ENCODE data around the gene SLC43A3. TPM values are rescaled to one million over a fixed set of nuclear protein-coding genes. Genes with fewer than 3 reads are reported as not detected.
"Not testable (repeated sequence)": the region's sequence is repeated elsewhere in the genome, so short reads cannot be mapped to it uniquely, and the experiment has no call there.

Gene SLC43A3
- total and polyA plus RNA-seq, 2 experiments from 2014 or later = 23.2 to 33.3 TPM

DNA sequence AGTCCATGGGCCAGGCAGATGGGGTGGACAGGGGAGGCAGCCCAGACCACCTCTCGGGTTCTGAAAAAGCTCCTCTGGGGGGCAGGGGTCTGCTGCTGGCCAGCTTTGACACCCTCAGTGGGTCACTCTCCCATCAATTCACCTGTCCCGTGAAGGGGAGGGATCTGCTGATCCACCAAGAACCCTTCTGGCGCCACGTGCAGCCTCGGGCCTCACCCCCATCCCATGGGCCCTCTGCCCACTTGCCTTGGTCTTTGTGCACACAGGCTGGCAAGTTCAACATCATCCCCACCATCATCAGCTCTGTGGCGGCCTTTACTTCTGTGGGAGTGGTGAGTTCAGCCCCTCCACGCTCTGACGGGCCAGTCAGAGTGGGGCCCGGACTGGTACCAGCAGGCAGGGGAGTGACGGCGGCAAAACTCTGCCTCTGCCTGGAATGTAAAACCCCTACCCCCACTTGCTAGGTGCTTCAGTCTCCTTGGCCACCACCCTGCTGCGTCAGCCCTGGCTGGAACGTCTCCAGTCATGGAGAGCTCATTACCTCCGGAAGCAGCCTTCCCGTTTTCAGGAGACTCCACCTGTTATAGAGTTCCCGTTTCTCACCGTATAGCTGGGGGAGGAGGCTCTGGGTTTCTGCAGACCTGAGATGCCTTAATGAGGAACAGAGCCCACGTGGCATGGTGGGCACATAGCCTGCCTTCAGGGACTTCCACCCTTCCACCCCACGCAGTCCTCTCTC, 58.6 kb downstream of the SLC43A3 start:
- H3K79me2 ChIP-seq (ENCODE audit: insufficient read depth) = no peaks in the 10 kb centered on the region
- H3K27me3 ChIP-seq (replicated peaks; ENCODE audit: insufficient read depth) = no peaks in the 10 kb centered on the region
- H3F3A ChIP-seq (ENCODE audit: insufficient read depth) = no peaks in the 10 kb centered on the region
- no peaks in the 10 kb centered on the region for H3K9me2 ChIP-seq (ENCODE audit: insufficient read depth)
- peaks cover 7% of the 10 kb centered on the region; the same call in 1 of the 2 replicates for H3K4me1 ChIP-seq (ENCODE audit: insufficient read depth)
- no peaks in the 10 kb centered on the region for H4K20me1 ChIP-seq (ENCODE audit: insufficient read depth)
- in situ Hi-C loops (cut with MboI) = no loop called here
- H2AFZ ChIP-seq = no peak overlapping the region
- TF ChIP-seq EZH2phosphoT487 (IDR thresholded peaks at IDR 0.05; ENCODE audit: insufficient read depth, low read depth) (no peak), EZH2 (IDR thresholded peaks at IDR 0.05; ENCODE audit: insufficient read depth, poor library complexity, severe bottlenecking) (no peak)
- DNase-seq = no peak
- no peaks in the 10 kb centered on the region for H3K9me3 ChIP-seq (ENCODE audit: low read depth)
- H3K9ac ChIP-seq = no peak overlapping the region
- no peaks in the 10 kb centered on the region for H3K36me3 ChIP-seq (ENCODE audit: low read depth)
- no peak overlapping the region for H3K4me2 ChIP-seq (ENCODE audit: unreplicated experiment)
- no peak overlapping the region for H3K4me3 ChIP-seq
- no peak overlapping the region for H3K27ac ChIP-seq
- WGBS, 2 experiments (ENCODE audit: low coverage in 1 of 2, low lambda C conversion rate in 2 of 2, missing lambda C conversion rate in 2 of 2) = 64 to 70% methylated on average over 19 of the region's 19 CpGs

DNA sequence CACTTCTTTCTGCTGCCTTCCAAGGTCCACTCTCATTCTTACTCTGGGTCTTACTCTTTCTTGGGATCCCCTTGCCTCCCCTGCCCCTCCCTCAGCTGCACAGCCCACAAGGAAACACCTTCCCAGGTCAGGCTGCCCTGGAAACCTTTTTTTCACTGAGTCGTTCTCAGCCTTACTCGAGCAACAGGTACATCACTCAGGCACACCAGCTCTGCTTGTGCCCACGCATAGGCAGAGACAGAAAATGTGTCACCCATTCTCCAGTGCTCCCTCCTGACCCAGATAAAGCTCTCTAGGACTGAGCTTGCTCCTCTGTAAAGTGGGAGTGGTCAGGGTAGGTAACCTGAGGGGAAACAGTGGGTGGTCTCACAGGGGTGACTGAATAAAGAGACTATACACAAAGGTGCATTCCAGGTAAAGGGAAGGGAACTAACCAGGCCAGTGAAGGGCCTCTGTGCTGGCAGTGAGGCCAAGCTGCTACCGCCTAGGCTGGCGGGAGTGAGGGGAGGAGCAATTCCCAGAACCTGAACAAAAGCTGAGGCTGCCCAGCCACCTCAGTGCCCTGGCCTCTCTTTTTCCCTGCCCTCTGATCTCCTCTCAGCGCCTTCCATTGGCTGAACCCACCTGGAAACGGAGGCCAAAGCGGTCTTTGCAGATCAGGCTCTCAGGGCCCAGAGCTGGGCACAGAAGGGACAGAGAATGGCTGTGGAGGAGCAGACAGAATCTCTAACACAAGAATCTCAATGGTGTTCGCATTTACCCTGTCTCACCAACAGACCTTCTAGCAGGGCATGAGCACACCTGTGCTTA, 61.9 kb downstream of the SLC43A3 start:
- Histone ChIP-seq H3K27ac (no peak overlapping the region), H3K27me3 (replicated peaks; ENCODE audit: insufficient read depth) (no peaks in the 10 kb centered on the region), H3K4me3 (no peak overlapping the region), H4K20me1 (ENCODE audit: insufficient read depth) (no peaks in the 10 kb centered on the region), H3K79me2 (ENCODE audit: insufficient read depth) (no peaks in the 10 kb centered on the region), H3K4me2 (ENCODE audit: unreplicated experiment) (no peak overlapping the region), H3K4me1 (ENCODE audit: insufficient read depth) (peaks cover 6% of the 10 kb centered on the region; the same call in 1 of the 2 replicates), H3K36me3 (ENCODE audit: low read depth) (no peaks in the 10 kb centered on the region), H3F3A (ENCODE audit: insufficient read depth) (no peaks in the 10 kb centered on the region), H3K9me2 (ENCODE audit: insufficient read depth) (no peaks in the 10 kb centered on the region), H3K9ac (no peak overlapping the region), H2AFZ (no peak overlapping the region), H3K9me3 (ENCODE audit: low read depth) (no peaks in the 10 kb centered on the region)
- TF ChIP-seq EZH2 (IDR thresholded peaks at IDR 0.05; ENCODE audit: insufficient read depth, poor library complexity, severe bottlenecking) (no peak), EZH2phosphoT487 (IDR thresholded peaks at IDR 0.05; ENCODE audit: insufficient read depth, low read depth) (no peak)
- DNase-seq = no peak
- in situ Hi-C loops (cut with MboI) = no loop called here
- WGBS, 2 experiments (ENCODE audit: low coverage in 1 of 2, low lambda C conversion rate in 2 of 2, missing lambda C conversion rate in 2 of 2) = 77 to 80% methylated on average over 9 of the region's 9 CpGs

DNA sequence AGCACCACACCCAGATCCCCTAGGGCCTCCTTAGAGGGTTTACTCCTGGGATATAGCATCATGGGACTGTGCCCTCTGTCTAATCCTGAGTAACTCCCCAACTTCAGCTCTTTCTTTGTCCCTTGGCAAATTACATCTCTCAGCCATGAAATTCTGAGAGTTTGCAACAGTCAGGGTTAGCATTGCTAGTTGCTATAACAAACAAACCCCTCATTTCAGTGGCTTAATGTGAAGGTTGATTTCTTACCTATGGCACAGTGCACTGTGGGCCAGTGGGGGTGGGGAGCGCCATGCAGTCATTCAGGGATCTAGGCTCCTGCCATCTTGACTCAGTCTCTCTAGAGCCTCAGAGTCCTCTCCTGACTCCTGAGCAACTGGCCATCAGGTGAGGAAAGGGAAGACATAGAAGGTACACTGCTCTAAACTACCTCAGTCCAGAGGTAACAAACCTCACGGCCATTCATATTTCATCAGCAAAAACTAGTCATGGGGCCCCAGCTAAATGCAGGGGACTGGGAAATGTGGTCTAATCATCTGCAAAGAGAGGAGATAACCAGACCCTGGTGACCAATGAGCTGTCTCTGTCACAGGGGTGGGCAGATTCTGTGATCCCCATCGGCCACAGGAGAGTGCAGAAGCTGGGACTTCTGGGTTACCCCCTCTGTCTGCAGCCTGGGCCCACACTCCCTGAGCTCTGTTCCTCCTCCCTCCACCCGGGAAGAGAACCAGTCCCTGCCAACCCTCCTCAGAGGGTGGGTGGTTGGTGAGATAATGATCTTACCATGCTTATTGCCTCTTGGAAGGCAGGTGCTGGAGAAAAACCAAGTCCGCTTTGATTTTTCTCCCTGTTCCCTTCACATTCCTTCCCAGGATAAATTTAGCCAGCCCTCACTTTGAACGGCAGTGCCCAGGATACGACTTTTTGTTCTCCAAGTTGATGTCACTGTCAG, 63.5 kb downstream of the SLC43A3 start:
- H3F3A ChIP-seq (ENCODE audit: insufficient read depth) = peaks cover 2% of the 10 kb centered on the region
- no peak overlapping the region for H3K4me3 ChIP-seq
- no peaks in the 10 kb centered on the region for H3K79me2 ChIP-seq (ENCODE audit: insufficient read depth)
- H3K9me3 ChIP-seq (ENCODE audit: low read depth) = no peaks in the 10 kb centered on the region
- no peaks in the 10 kb centered on the region for H3K9me2 ChIP-seq (ENCODE audit: insufficient read depth)
- no peak overlapping the region for H2AFZ ChIP-seq
- H3K4me1 ChIP-seq (ENCODE audit: insufficient read depth) = no peaks in the 10 kb centered on the region
- no peak overlapping the region for H3K27ac ChIP-seq
- no peak for DNase-seq
- H3K4me2 ChIP-seq (ENCODE audit: unreplicated experiment) = no peak overlapping the region
- no peaks in the 10 kb centered on the region for H4K20me1 ChIP-seq (ENCODE audit: insufficient read depth)
- no peaks in the 10 kb centered on the region for H3K36me3 ChIP-seq (ENCODE audit: low read depth)
- 41 to 42% methylated on average over 7 of the region's 7 CpGs for WGBS, 2 experiments (ENCODE audit: low coverage in 1 of 2, low lambda C conversion rate in 2 of 2, missing lambda C conversion rate in 2 of 2)
- in situ Hi-C loops (cut with MboI) = no loop called here
- no peak overlapping the region for H3K9ac ChIP-seq
- no peak for TF ChIP-seq EZH2 (IDR thresholded peaks at IDR 0.05; ENCODE audit: insufficient read depth, poor library complexity, severe bottlenecking)
- TF ChIP-seq EZH2phosphoT487 (IDR thresholded peaks at IDR 0.05; ENCODE audit: insufficient read depth, low read depth) = no peak
- no peaks in the 10 kb centered on the region for H3K27me3 ChIP-seq (replicated peaks; ENCODE audit: insufficient read depth)

DNA sequence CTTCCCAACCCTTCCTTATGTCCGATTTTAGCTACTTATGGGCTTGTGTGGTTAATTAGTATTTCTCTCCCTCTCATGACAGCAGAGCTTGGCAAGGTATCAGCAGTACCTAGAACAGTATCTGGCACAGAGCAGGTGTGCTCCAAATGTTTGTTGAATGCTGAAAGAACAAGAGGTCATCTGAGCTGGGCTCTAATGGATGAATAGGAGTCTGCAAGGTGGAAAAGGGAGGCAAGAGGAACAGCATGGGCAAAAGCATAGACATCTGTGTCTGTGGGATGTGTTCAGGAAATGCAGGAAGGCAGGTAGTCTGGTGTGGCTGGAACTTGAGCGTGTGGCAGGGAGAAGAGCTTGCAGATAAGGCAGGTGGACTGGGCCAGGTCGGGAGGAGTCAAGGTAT, 65.0 kb downstream of the SLC43A3 start:
- TF ChIP-seq EZH2phosphoT487 (IDR thresholded peaks at IDR 0.05; ENCODE audit: insufficient read depth, low read depth) (no peak), EZH2 (IDR thresholded peaks at IDR 0.05; ENCODE audit: insufficient read depth, poor library complexity, severe bottlenecking) (no peak)
- peaks cover 11% of the 10 kb centered on the region for H3K4me1 ChIP-seq (ENCODE audit: insufficient read depth)
- H3K36me3 ChIP-seq (ENCODE audit: low read depth) = no peaks in the 10 kb centered on the region
- no peaks in the 10 kb centered on the region for H3K79me2 ChIP-seq (ENCODE audit: insufficient read depth)
- no peak overlapping the region for H3K4me3 ChIP-seq
- in situ Hi-C loops (cut with MboI) = no loop called here
- no peak overlapping the region for H3K27ac ChIP-seq
- H3K9me3 ChIP-seq (ENCODE audit: low read depth) = no peaks in the 10 kb centered on the region
- 51 to 52% methylated on average over 3 of the region's 3 CpGs for WGBS, 2 experiments (ENCODE audit: low coverage in 1 of 2, low lambda C conversion rate in 2 of 2, missing lambda C conversion rate in 2 of 2)
- no peak for DNase-seq
- no peaks in the 10 kb centered on the region for H3K27me3 ChIP-seq (replicated peaks; ENCODE audit: insufficient read depth)
- H2AFZ ChIP-seq = no peak overlapping the region
- no peaks in the 10 kb centered on the region for H4K20me1 ChIP-seq (ENCODE audit: insufficient read depth)
- H3K9ac ChIP-seq = no peak overlapping the region
- H3K9me2 ChIP-seq (ENCODE audit: insufficient read depth) = no peaks in the 10 kb centered on the region
- H3K4me2 ChIP-seq (ENCODE audit: unreplicated experiment) = no peak overlapping the region
- H3F3A ChIP-seq (ENCODE audit: insufficient read depth) = peaks cover 16% of the 10 kb centered on the region

DNA sequence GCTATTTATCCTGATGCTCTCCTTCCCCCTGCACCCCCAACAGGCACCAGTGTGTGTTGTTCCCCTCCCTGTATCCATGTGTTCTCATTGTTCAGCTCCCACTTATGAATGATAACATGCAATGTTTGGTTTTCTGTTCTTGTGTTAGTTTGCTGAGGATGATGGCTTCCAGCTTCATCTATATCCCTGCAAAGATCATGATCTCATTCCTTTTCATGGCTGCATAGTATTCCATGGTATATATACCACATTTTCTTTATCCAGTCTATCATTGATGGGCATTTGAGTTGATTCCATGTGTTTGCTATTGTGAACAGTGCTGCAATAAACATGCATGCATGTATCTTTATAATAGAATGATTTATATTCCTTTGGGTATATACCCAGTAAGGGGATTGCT, 65.5 kb downstream of the SLC43A3 start:
- H3K36me3 ChIP-seq (ENCODE audit: low read depth); H3K4me3 ChIP-seq; DNase-seq; H3K9ac ChIP-seq; H3K9me3 ChIP-seq (ENCODE audit: low read depth); H2AFZ ChIP-seq; H3K9me2 ChIP-seq (ENCODE audit: insufficient read depth); H3K79me2 ChIP-seq (ENCODE audit: insufficient read depth); H3K27me3 ChIP-seq (replicated peaks; ENCODE audit: insufficient read depth); H3K4me2 ChIP-seq (ENCODE audit: unreplicated experiment); in situ Hi-C loops (cut with MboI); H4K20me1 ChIP-seq (ENCODE audit: insufficient read depth); H3K27ac ChIP-seq: not testable (repeated sequence)
- Histone ChIP-seq H3K4me1 (ENCODE audit: insufficient read depth) (peaks cover 11% of the 10 kb centered on the region), H3F3A (ENCODE audit: insufficient read depth) (peaks cover 16% of the 10 kb centered on the region)
